Measurements from ENCODE around the gene NFKBIB. TPM values are rescaled to one million over a fixed set of nuclear protein-coding genes. Genes with fewer than 3 reads are reported as not detected.

Gene NFKBIB
- polyA plus RNA-seq, 1 of the 3 experiments (the other 2 are of a cell fraction), result 31.8 TPM

GRCh38 chr19:38879400-38879751 is 20.4 kb upstream of the NFKBIB start:
- H3K27me3 ChIP-seq (ENCODE audit: insufficient read depth), result no peaks in the 10 kb centered on the region
- ChIA-PET CTCF (interaction anchor here (1.4 to 2.4 kb wide), 2 partner anchors 9 to 10 kb away, joined by 4 to 9 read pairs; no protein-coding TSS in a partner anchor), POLR2A (interaction anchor here (0.9 to 1.1 kb wide), 2 partner anchors 15 to 42 kb away, joined by 3 read pairs; no protein-coding TSS in a partner anchor)
- peaks cover 0 to 14% of the 10 kb centered on the region in 2 experiments; a peak in 1 of 4 replicates for H3K4me1 ChIP-seq (ENCODE audit: control insufficient read depth in 1 of 2, insufficient read depth in 2 of 2, low read depth in 1 of 2, low read length in 1 of 2)
- WGBS (ENCODE audit: low lambda C conversion rate), result 85% methylated on average over 9 of the region's 11 CpGs
- H3K4me2 ChIP-seq, result no peak overlapping the region
- no peaks in the 10 kb centered on the region for H3K9me3 ChIP-seq
- H3K9ac ChIP-seq, result no peak overlapping the region
- no peak overlapping the region for H3K27ac ChIP-seq (ENCODE audit: low read depth in 2 of 2, low read length in 1 of 2)
- H3K36me3 ChIP-seq (replicated peaks in 1 of 2; ENCODE audit: control insufficient read depth in 1 of 2, insufficient read depth in 2 of 2, low read length in 1 of 2), result no peaks in the 10 kb centered on the region
- no peaks in the 10 kb centered on the region for H3F3A ChIP-seq (replicated peaks; ENCODE audit: insufficient read depth)
- H3K79me2 ChIP-seq (ENCODE audit: insufficient read depth), result no peaks in the 10 kb centered on the region
- no peaks in the 10 kb centered on the region for H3K9me2 ChIP-seq
- no peak overlapping the region for H2AFZ ChIP-seq (ENCODE audit: low read depth)
- peak; percentile 11 for DNase-seq
- no peak for TF ChIP-seq TCF12 (IDR thresholded peaks at IDR 0.05)
- no peak for TF ChIP-seq EP300 (IDR thresholded peaks at IDR 0.05; ENCODE audit: borderline replicate concordance in 1 of 2, low read depth in 1 of 2, low read length in 1 of 2)
- TF ChIP-seq CTCF (IDR thresholded peaks at IDR 0.05), result no peak
- TF ChIP-seq GABPA (IDR thresholded peaks at IDR 0.05; ENCODE audit: low read depth), result no peak
- TF ChIP-seq REST (IDR thresholded peaks at IDR 0.05; ENCODE audit: low read depth, low read length), result no peak
- no peaks in the 10 kb centered on the region for H4K20me1 ChIP-seq (ENCODE audit: insufficient read depth)
- H3K4me3 ChIP-seq (ENCODE audit: low read depth in 2 of 2, low read length in 1 of 2), result no peak overlapping the region

GRCh38 chr19:38880076-38880881 is 19.5 kb upstream of the NFKBIB start:
- DNase-seq, result peak; percentile 12
- Histone ChIP-seq H3K27me3 (ENCODE audit: insufficient read depth) (no peaks in the 10 kb centered on the region), H3K36me3 (replicated peaks in 1 of 2; ENCODE audit: control insufficient read depth in 1 of 2, insufficient read depth in 2 of 2, low read length in 1 of 2) (no peaks in the 10 kb centered on the region), H3F3A (replicated peaks; ENCODE audit: insufficient read depth) (no peaks in the 10 kb centered on the region), H3K9me2 (no peaks in the 10 kb centered on the region), H3K27ac (ENCODE audit: low read depth in 2 of 2, low read length in 1 of 2) (no peak overlapping the region), H4K20me1 (ENCODE audit: insufficient read depth) (no peaks in the 10 kb centered on the region), H3K4me3 (ENCODE audit: low read depth in 2 of 2, low read length in 1 of 2) (no peak overlapping the region), H3K9me3 (no peaks in the 10 kb centered on the region), H3K4me2 (no peak overlapping the region), H3K79me2 (ENCODE audit: insufficient read depth) (no peaks in the 10 kb centered on the region), H3K9ac (no peak overlapping the region), H2AFZ (ENCODE audit: low read depth) (no peak overlapping the region), H3K4me1 (ENCODE audit: control insufficient read depth in 1 of 2, insufficient read depth in 2 of 2, low read depth in 1 of 2, low read length in 1 of 2) (peaks cover 0 to 14% of the 10 kb centered on the region in 2 experiments; a peak in 1 of 4 replicates)
- ChIA-PET POLR2A (no interaction called here), CTCF (interaction anchor here (1.0 to 2.4 kb wide), 3 partner anchors 10 to 150 kb away, joined by 3 to 9 read pairs (median 4); no protein-coding TSS in a partner anchor)
- WGBS (ENCODE audit: low lambda C conversion rate), result 89% methylated on average over 13 of the region's 19 CpGs
- no peak for TF ChIP-seq GATA2 (CRISPR knock-in tag; IDR thresholded peaks at IDR 0.05)
- no peak for TF ChIP-seq GABPA (IDR thresholded peaks at IDR 0.05; ENCODE audit: low read depth)
- TF ChIP-seq USF1 (IDR thresholded peaks at IDR 0.05; ENCODE audit: borderline replicate concordance, low read depth), result no peak
- TF ChIP-seq TAF1 (IDR thresholded peaks at IDR 0.05; ENCODE audit: borderline replicate concordance, low read depth, low read length), result no peak
- TF ChIP-seq CHD2 (IDR thresholded peaks at IDR 0.05; ENCODE audit: low read length, partially characterized antibody), result no peak
